Uterus (tissue), 2 donors: ENCODE results near the gene IGFBPL1.

Source experiments
- CTCF ChIP-seq, 4 experiments: fragments of 200-600 bp in 2 of 4; fragments of 450-650 bp in 2 of 4; sonication (generic) in 2 of 4; IDR thresholded peaks; one replicate each; pipeline ENCODE4 v1.5.1; 2016 to 2019; ENCODE audit warnings: antibody characterized with exemption in 4 of 4, mild to moderate bottlenecking in 2 of 4, moderate library complexity in 1 of 4
- POLR2A ChIP-seq, 2 donors: fragments of 450-650 bp; IDR thresholded peaks; one replicate each; pipeline ENCODE4 v1.6.1; 2016; ENCODE audit warnings: antibody characterized with exemption in 2 of 2, mild to moderate bottlenecking in 1 of 2, moderate library complexity in 1 of 2

- TF ChIP-seq CTCF (IDR thresholded peaks at IDR 0.05) = no peak
- no peak for TF ChIP-seq POLR2A (IDR thresholded peaks at IDR 0.05)
These were observed 51.3 kb downstream of the IGFBPL1 start for GRCh38 chr9:38372762-38373619.
